Activated CD4-positive, alpha-beta T cell treated with anti-CD3 and anti-CD28 coated beads for 48 hours (primary cell): ENCODE measurements around the gene SDF4.
"Not testable (repeated sequence)": the region's sequence is repeated elsewhere in the genome, so short reads cannot be mapped to it uniquely, and the experiment has no call there.

Experiments used
- DNase-seq: peaks from one replicate; pipeline ENCODE4 v3.0.0-alpha.2; 2020

SDF4 gene

GRCh38 chr1:1196431-1197187, 35.2 kb downstream of the SDF4 start:
- DNase-seq, result peak; percentile 4

- not testable (repeated sequence) for DNase-seq
These were observed 36.1 kb downstream of the SDF4 start for GRCh38 chr1:1195726-1196125.

GRCh38 chr1:1194723-1195122, 37.1 kb downstream of the SDF4 start:
- DNase-seq, result no peak

GRCh38 chr1:1191734-1192133, 40.1 kb downstream of the SDF4 start:
- no peak for DNase-seq

GRCh38 chr1:1189111-1189510, 42.7 kb downstream of the SDF4 start:
- DNase-seq, result no peak

GRCh38 chr1:1187938-1188337, 43.9 kb downstream of the SDF4 start:
- DNase-seq, result no peak

- DNase-seq, result no peak
These were observed 46.6 kb downstream of the SDF4 start for GRCh38 chr1:1185101-1185765.

- no peak for DNase-seq
These were observed 47.7 kb downstream of the SDF4 start for GRCh38 chr1:1183833-1184775.

GRCh38 chr1:1183221-1183747, 48.5 kb downstream of the SDF4 start:
- DNase-seq, result no peak

GRCh38 chr1:1182491-1183220, 49.1 kb downstream of the SDF4 start:
- no peak for DNase-seq

GRCh38 chr1:1181938-1182410, 49.8 kb downstream of the SDF4 start:
- DNase-seq, result no peak

GRCh38 chr1:1181129-1181937, 50.5 kb downstream of the SDF4 start:
- DNase-seq, result no peak

GRCh38 chr1:1179983-1180861, 51.6 kb downstream of the SDF4 start:
- no peak for DNase-seq

- DNase-seq, result no peak
These were observed 52.3 kb downstream of the SDF4 start for GRCh38 chr1:1179346-1179982.

GRCh38 chr1:1178794-1179331, 52.9 kb downstream of the SDF4 start:
- no peak for DNase-seq

GRCh38 chr1:1177452-1178206, 54.2 kb downstream of the SDF4 start:
- DNase-seq, result no peak

- DNase-seq, result no peak
These were observed 54.9 kb downstream of the SDF4 start for GRCh38 chr1:1176931-1177330.

- not testable (repeated sequence) for DNase-seq
These were observed 55.6 kb downstream of the SDF4 start for GRCh38 chr1:1176063-1176761.
